Measurements from ENCODE around the gene TRAM2. TPM values are rescaled to one million over a fixed set of nuclear protein-coding genes. Genes with fewer than 3 reads are reported as not detected.

TRAM2 gene
- total RNA-seq, 1 donor from 2014 or later: 16.2 TPM

DNA sequence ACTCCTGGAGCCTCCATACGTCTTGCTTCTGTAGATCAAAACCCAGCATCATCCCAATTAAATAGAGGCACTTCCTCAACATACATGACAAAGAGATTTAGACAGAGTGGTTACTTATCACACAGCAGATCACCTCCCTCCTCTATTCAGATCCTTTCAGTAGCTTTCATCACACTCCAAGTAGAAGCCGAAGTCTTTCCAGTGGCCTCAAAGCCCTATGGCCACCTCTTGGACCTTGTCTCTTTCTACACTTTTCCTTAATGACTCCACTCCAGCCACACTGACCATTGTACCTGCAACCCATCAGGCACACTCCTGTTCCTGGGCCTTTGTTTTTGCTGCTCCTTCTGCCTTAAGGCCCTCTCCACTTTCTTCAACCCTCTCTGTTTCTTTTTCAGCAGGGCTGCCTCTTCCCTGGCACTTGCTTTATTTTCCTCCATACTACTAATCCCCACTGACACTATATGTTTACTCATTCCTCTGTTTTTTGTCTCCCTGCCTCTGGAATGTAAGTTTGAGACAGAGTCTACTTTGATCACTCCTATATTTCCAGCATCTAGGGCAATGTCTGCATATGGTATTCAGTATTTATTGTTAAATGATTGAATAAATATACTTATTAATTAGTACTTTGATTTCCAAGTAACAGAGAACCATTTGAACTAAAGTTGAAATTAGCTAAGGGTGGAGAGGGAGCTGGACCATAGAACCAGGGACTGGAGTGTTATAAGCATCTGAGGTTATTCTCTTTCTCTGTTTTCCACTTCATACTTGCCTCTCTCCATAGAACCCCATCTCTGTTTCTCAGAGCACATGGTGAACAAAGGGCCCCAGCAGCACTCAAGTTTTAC is 43.4 kb upstream of the TRAM2 start:
- peaks cover 2% of the 10 kb centered on the region for H3K27me3 Mint-ChIP-seq (ENCODE audit: unreplicated experiment)
- TF ChIP-seq, protein P1, sequence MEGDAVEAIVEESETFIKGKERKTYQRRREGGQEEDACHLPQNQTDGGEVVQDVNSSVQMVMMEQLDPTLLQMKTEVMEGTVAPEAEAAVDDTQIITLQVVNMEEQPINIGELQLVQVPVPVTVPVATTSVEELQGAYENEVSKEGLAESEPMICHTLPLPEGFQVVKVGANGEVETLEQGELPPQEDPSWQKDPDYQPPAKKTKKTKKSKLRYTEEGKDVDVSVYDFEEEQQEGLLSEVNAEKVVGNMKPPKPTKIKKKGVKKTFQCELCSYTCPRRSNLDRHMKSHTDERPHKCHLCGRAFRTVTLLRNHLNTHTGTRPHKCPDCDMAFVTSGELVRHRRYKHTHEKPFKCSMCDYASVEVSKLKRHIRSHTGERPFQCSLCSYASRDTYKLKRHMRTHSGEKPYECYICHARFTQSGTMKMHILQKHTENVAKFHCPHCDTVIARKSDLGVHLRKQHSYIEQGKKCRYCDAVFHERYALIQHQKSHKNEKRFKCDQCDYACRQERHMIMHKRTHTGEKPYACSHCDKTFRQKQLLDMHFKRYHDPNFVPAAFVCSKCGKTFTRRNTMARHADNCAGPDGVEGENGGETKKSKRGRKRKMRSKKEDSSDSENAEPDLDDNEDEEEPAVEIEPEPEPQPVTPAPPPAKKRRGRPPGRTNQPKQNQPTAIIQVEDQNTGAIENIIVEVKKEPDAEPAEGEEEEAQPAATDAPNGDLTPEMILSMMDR (IDR thresholded peaks at IDR 0.05; ENCODE audit: partially characterized antibody, unreplicated experiment): no peak
- H3K27ac Mint-ChIP-seq (ENCODE audit: unreplicated experiment): no peak overlapping the region
- no peaks in the 10 kb centered on the region for H3K9me3 Mint-ChIP-seq (ENCODE audit: unreplicated experiment)
- no peak overlapping the region for H3K4me3 Mint-ChIP-seq (ENCODE audit: unreplicated experiment)
- no peaks in the 10 kb centered on the region for H3K4me1 Mint-ChIP-seq (ENCODE audit: low read depth, unreplicated experiment)
- H3K36me3 Mint-ChIP-seq (ENCODE audit: unreplicated experiment): no peaks in the 10 kb centered on the region
- DNase-seq: no peak

DNA sequence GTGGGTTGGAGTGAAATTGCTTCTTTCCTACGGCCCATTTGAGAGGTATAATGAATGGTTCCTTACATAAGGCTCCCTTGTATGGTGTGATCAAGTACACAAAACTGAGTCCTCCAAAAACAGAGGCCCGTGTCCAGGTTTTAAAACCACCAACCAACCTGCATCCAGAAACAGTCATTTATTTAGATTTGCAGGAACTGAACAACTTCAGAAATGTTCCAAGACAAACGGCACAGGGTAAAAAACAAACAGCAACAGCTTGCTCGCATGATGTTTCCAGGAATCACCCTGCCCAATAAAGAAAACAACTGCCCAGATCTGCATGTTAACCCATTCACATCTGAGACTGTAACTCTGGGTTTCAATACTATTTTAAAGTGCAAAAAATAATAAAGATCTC is 40.2 kb upstream of the TRAM2 start:
- no peaks in the 10 kb centered on the region for H3K36me3 Mint-ChIP-seq (ENCODE audit: unreplicated experiment)
- DNase-seq: no peak
- H3K9me3 Mint-ChIP-seq (ENCODE audit: unreplicated experiment): no peaks in the 10 kb centered on the region
- TF ChIP-seq, protein P1 (IDR thresholded peaks at IDR 0.05; ENCODE audit: partially characterized antibody, unreplicated experiment): no peak
- H3K27me3 Mint-ChIP-seq (ENCODE audit: unreplicated experiment): peaks cover 2% of the 10 kb centered on the region
- no peak overlapping the region for H3K4me3 Mint-ChIP-seq (ENCODE audit: unreplicated experiment)
- H3K27ac Mint-ChIP-seq (ENCODE audit: unreplicated experiment): no peak overlapping the region
- H3K4me1 Mint-ChIP-seq (ENCODE audit: low read depth, unreplicated experiment): no peaks in the 10 kb centered on the region

DNA sequence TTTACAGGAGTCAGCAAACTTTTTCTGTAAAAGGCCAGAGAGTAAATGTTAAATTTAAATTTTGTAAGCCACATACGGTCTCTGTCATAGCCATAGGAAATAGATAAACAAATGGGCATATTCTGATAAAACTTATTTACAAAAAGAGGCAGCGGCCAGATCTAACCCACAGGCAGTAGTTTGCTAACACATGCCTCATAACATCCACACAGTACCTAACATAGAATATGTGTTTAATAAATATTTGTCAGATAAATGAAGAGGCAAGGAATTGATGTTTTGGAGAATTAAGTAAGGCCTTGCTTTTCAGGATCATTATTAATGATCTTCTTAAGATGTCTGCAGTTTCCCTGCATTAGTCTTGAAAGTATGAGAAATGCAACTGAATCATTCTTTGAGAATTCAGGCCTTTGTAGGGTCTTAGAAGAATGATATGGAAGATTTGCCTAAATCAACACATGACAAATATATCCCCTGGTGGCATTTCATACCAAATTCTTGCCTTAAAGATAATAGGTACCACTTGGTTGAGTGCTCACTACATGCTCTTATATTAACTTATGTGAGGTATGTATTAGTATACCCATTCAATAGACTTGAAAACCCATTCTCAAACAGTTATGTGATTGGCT is 39.3 kb upstream of the TRAM2 start:
- H3K4me1 Mint-ChIP-seq (ENCODE audit: low read depth, unreplicated experiment): no peaks in the 10 kb centered on the region
- H3K27ac Mint-ChIP-seq (ENCODE audit: unreplicated experiment): no peak overlapping the region
- no peaks in the 10 kb centered on the region for H3K9me3 Mint-ChIP-seq (ENCODE audit: unreplicated experiment)
- H3K36me3 Mint-ChIP-seq (ENCODE audit: unreplicated experiment): no peaks in the 10 kb centered on the region
- TF ChIP-seq, protein P1 (IDR thresholded peaks at IDR 0.05; ENCODE audit: partially characterized antibody, unreplicated experiment): no peak
- peaks cover 2% of the 10 kb centered on the region for H3K27me3 Mint-ChIP-seq (ENCODE audit: unreplicated experiment)
- H3K4me3 Mint-ChIP-seq (ENCODE audit: unreplicated experiment): no peak overlapping the region
- no peak for DNase-seq

DNA sequence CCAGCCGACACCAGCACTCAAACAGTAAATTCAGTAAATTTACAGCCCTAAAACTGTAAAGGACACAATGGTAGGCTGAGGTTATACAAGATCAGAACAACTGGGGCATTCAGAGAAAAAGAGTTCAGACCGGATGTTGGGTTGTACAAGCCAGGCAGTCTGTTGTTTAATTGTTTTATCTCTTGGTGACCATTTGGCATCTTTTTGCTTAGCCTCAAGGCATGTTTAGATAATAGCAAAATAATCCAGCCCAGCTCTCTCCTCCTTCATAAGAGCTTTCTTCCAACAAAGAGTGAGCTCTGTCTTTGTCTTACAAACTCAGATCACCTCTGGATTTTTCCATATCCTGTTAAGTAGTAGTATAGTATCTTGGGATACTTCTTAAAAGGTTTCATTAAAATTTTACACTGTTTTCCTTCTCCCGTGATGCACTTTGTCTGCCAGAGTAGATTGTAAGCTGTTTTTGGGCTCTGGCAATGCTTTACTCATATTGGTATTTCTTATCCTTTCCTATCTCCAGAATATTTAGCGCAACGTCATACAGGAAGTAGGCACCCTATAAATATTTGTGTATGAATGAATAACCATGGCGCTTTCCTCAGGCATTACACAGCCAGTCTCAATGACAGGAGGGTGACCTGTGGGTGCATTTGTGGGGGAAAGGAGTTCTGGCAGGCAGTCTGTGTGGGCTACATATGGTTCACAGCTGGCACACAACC is 35.6 kb upstream of the TRAM2 start:
- Mint-ChIP-seq H3K4me1 (ENCODE audit: low read depth, unreplicated experiment) (no peaks in the 10 kb centered on the region), H3K27me3 (ENCODE audit: unreplicated experiment) (no peaks in the 10 kb centered on the region), H3K9me3 (ENCODE audit: unreplicated experiment) (no peaks in the 10 kb centered on the region), H3K4me3 (ENCODE audit: unreplicated experiment) (no peak overlapping the region), H3K27ac (ENCODE audit: unreplicated experiment) (no peak overlapping the region), H3K36me3 (ENCODE audit: unreplicated experiment) (no peaks in the 10 kb centered on the region)
- TF ChIP-seq, protein P1 (IDR thresholded peaks at IDR 0.05; ENCODE audit: partially characterized antibody, unreplicated experiment): no peak
- no peak for DNase-seq
